Lower leg skin (tissue), 4 donors: ENCODE results near the gene GIT2. TPM values are rescaled to one million over a fixed set of nuclear protein-coding genes. Genes with fewer than 3 reads are reported as not detected.

Source experiments
- DNase-seq, 2 donors: peaks; one replicate each; pipeline ENCODE4 v3.0.0-alpha.2; 2019; ENCODE audit warnings: low spot score in 2 of 2
- H3K4me3 ChIP-seq: fragments of 200-600 bp; sonication (generic); 2 replicates; pipeline ENCODE4 v1.5.1; 2017; ENCODE audit warnings: mild to moderate bottlenecking, low read depth; ENCODE audit not compliant: poor library complexity, severe bottlenecking
- CTCF ChIP-seq, 3 donors: fragments of 450-650 bp; IDR thresholded peaks; one replicate each; pipeline ENCODE4 v1.5.1; 2016; ENCODE audit warnings: antibody characterized with exemption in 3 of 3, mild to moderate bottlenecking in 3 of 3, moderate library complexity in 2 of 3
- POLR2A ChIP-seq, 2 donors: fragments of 450-650 bp; IDR thresholded peaks; one replicate each; pipeline ENCODE4 v1.6.1; 2016 to 2017; ENCODE audit warnings: antibody characterized with exemption in 2 of 2, mild to moderate bottlenecking in 1 of 2, moderate library complexity in 1 of 2
- WGBS, 2 donors: methylation state at CpG; one replicate each; pipeline ENCODE4 v1.1.5; 2018; 5-methylcytosine and 5-hydroxymethylcytosine counted together
- intact Hi-C: fragments of 100-400 bp; cut with DNase I; formaldehyde crosslinking; loops from one replicate; pipeline ENCODE4 v1.15.0; 2023; ENCODE audit warnings: low total_unique reads
- total RNA-seq, 4 donors: library from RNA; depleted of rRNA; stranded (reverse); fragments of >200 nt; gene quantifications; one replicate each; pipeline ENCODE4 v1.1.0, GENCODE V29; 2016

Gene GIT2
- total RNA-seq, 4 donors from 2014 or later: 25.2 to 31.8 (median 28.5) TPM

DNA sequence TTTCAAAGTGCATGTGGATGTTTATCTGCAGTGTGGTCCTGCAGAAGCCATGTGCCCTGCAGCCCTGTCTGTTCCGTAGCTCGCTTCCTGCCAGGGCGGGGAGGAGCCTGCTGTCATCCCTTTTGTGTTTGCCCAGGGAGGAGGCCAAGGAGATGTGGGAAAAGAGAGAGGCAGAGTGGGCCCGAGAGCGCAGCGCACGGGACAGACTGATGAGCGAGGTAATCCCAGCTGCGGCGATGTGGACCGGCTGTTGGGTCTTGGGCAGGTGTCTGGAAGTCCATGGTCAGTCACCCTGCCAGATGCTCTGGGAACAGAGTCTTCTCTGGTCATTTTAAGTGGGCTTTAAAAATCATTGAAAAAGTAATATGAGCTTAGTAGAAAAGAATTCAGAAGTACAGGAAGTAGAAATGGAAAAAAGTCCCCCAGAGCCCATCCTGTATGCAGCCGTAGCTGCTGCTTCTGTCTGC lies 83.3 kb downstream of the GIT2 start:
- WGBS, 2 donors: 85 to 87% methylated on average over 12 of the region's 12 CpGs
- H3K4me3 ChIP-seq: no peak overlapping the region
- DNase-seq: no peak
- no peak for TF ChIP-seq POLR2A (IDR thresholded peaks at IDR 0.05)
- no peak for TF ChIP-seq CTCF (IDR thresholded peaks at IDR 0.05)
- intact Hi-C loops: loop anchor here (10.0 kb wide), 1 partner anchor 58 kb away; no protein-coding TSS in a partner anchor

GRCh38 chr12:109910969-109911348 lies 85.2 kb downstream of the GIT2 start:
- no peak for DNase-seq
- intact Hi-C loops: loop anchor here (10.0 kb wide), 1 partner anchor 56 kb away; no protein-coding TSS in a partner anchor
- TF ChIP-seq POLR2A (IDR thresholded peaks at IDR 0.05) (no peak), CTCF (IDR thresholded peaks at IDR 0.05) (no peak)
- H3K4me3 ChIP-seq: no peak overlapping the region
- 81 to 87% methylated on average over 12 of the region's 12 CpGs for WGBS, 2 donors

DNA sequence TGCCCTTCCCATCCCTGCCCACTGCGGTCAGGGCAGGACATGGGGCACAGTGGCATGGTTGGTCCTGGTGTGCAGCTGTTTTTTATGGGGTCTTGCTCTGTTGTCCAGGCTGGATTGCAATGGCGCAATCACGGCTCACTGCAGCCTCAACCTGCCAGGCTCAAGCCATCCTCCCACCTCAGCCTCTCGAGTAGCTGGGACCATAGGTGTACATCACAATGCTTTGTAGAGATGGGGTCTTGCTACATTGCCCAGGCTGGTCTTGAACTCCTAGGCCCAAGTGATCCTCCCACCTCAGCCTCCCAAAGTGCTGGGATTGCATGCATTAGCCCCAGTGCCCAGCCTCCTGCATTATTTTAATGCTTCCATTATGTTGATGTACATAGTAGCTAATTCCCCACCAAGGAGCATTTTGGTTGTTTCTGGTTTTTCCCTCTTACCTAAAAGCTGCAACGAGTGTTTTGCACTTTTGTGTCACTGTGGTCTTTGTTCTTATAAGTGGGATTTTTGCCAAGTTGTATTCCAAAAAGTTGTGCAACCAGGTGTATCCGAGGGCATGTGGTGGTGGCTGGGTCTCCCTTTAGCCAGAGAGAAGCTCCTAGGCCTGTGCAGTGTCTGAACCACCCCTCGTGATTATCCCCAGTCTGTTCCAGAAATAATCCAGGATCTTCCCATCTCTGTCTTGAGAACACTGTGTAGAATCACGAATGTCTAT lies 85.8 kb downstream of the GIT2 start:
- TF ChIP-seq POLR2A (IDR thresholded peaks at IDR 0.05) (no peak), CTCF (IDR thresholded peaks at IDR 0.05) (no peak)
- no peak for DNase-seq
- 84% methylated on average over 8 of the region's 8 CpGs for WGBS, 2 donors
- H3K4me3 ChIP-seq: no peak overlapping the region
- intact Hi-C loops: loop anchor here (10.0 kb wide), 1 partner anchor 56 kb away; no protein-coding TSS in a partner anchor

DNA sequence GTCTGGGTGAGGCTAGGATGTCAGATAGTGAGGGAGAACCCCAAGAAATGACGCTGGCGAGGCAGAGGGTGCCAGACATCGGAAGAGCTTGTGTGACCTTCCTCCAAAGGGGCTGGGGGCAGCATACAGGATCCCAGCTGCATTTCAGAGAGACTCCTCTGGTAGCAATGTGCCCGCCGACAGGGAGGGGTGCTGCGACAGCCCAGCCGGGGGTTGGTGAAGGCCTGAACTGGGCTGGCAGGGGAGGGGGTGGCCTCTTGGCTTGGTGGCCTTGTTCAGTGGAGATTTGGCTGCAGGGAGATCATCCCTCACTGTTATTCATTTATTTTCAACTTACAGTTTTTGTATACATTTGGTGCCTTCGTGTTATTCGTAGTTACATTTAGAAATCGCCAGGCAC lies 90.9 kb downstream of the GIT2 start:
- 93 to 94% methylated on average over 10 of the region's 10 CpGs for WGBS, 2 donors
- TF ChIP-seq CTCF (IDR thresholded peaks at IDR 0.05) (no peak), POLR2A (IDR thresholded peaks at IDR 0.05) (no peak)

DNA sequence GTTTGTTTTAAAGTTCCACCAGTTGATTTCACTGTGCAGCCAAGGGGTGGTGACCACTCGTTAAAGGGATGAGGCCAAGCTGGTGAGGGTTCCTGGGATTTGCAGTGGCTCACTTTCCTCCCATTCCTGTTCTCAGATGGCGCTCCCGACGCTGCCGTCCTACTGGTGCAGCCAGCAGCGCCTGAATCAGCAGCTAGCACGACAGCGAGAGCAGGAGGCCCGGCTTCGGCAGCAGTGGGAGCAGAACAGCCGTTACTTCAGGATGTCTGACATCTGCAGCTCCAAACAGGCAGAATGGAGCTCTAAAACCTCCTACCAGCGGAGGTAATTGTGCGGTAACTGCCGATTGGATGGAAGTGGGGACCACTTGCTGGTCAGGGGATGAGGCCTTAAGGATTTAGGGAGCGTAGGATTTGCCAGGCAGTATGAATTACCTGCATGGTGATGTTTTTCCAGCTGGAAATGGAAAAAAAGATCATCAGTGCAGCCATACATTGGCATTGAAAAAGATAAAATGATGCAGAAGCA lies 93.2 kb downstream of the GIT2 start:
- DNase-seq: no peak
- TF ChIP-seq POLR2A (IDR thresholded peaks at IDR 0.05) (no peak), CTCF (IDR thresholded peaks at IDR 0.05) (no peak)
- intact Hi-C loops: no loop called here
- no peak overlapping the region for H3K4me3 ChIP-seq
- 85% methylated on average over 14 of the region's 15 CpGs for WGBS, 2 donors

More for the DNA sequence above, 90.9 kb downstream of the GIT2 start:
- intact Hi-C loops: no loop called here
- no peak for DNase-seq
- H3K4me3 ChIP-seq: no peak overlapping the region
